HL-60 (cell line): ENCODE measurements around the gene SLC12A6.

ENCODE experiments used
- GABPA ChIP-seq: IDR thresholded peaks from 2 replicates; pipeline ENCODE4 v1.6.1; 2012; ENCODE audit warnings: low read depth
- SPI1 ChIP-seq: IDR thresholded peaks from 2 replicates; pipeline ENCODE4 v1.6.1; 2012; ENCODE audit warnings: low read depth, mild to moderate bottlenecking, borderline replicate concordance
- TF ChIP-seq, protein P1 (sequence below): IDR thresholded peaks from one replicate; pipeline ENCODE4 v1.5.1; 2011; ENCODE audit warnings: low read length, control low read depth, inconsistent platforms; ENCODE audit not compliant: insufficient read depth

- TF ChIP-seq SPI1, result no peak
- TF ChIP-seq, protein P1, sequence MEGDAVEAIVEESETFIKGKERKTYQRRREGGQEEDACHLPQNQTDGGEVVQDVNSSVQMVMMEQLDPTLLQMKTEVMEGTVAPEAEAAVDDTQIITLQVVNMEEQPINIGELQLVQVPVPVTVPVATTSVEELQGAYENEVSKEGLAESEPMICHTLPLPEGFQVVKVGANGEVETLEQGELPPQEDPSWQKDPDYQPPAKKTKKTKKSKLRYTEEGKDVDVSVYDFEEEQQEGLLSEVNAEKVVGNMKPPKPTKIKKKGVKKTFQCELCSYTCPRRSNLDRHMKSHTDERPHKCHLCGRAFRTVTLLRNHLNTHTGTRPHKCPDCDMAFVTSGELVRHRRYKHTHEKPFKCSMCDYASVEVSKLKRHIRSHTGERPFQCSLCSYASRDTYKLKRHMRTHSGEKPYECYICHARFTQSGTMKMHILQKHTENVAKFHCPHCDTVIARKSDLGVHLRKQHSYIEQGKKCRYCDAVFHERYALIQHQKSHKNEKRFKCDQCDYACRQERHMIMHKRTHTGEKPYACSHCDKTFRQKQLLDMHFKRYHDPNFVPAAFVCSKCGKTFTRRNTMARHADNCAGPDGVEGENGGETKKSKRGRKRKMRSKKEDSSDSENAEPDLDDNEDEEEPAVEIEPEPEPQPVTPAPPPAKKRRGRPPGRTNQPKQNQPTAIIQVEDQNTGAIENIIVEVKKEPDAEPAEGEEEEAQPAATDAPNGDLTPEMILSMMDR, result no peak
- TF ChIP-seq GABPA, result no peak
Measured at GRCh38 chr15:34246276-34246976, 91.2 kb downstream of the SLC12A6 start.
